Ishikawa (cell line): ENCODE data around the gene MIEF2.

Source experiments
- CEBPB ChIP-seq: IDR thresholded peaks from 2 replicates; pipeline ENCODE4 v1.6.1; 2012
- CREB1 ChIP-seq: IDR thresholded peaks from 2 replicates; pipeline ENCODE4 v1.6.1; 2012; ENCODE audit warnings: low read depth
- EP300 ChIP-seq: IDR thresholded peaks from 2 replicates; pipeline ENCODE4 v1.6.1; 2012; ENCODE audit warnings: borderline replicate concordance
- FOXM1 ChIP-seq: IDR thresholded peaks from 2 replicates; pipeline ENCODE4 v1.6.1; 2012; ENCODE audit warnings: low read depth, borderline replicate concordance
- MAX ChIP-seq: IDR thresholded peaks from 2 replicates; pipeline ENCODE4 v1.6.1; 2012
- RAD21 ChIP-seq: IDR thresholded peaks from 2 replicates; pipeline ENCODE4 v1.6.1; 2012; ENCODE audit warnings: low read depth
- REST ChIP-seq: IDR thresholded peaks from 2 replicates; pipeline ENCODE4 v1.6.1; 2012; ENCODE audit warnings: low read depth, mild to moderate bottlenecking
- TCF12 ChIP-seq: IDR thresholded peaks from 2 replicates; pipeline ENCODE4 v1.6.1; 2012; ENCODE audit warnings: low read depth
- TEAD4 ChIP-seq: IDR thresholded peaks from 2 replicates; pipeline ENCODE4 v1.6.1; 2012
- YY1 ChIP-seq: IDR thresholded peaks from 2 replicates; pipeline ENCODE4 v1.6.1; 2012; ENCODE audit warnings: low read depth

GRCh38 chr17:18240449-18240848 is 20.0 kb upstream of the MIEF2 start:
- TF ChIP-seq MAX (no peak), FOXM1 (no peak), EP300 (no peak), YY1 (no peak), CEBPB (no peak), TCF12 (no peak), RAD21 (no peak), TEAD4 (no peak), CREB1 (no peak), REST (no peak)
